HG02642 (cell line): ENCODE data around the gene WDR1.

Source experiments
- ATAC-seq: cut with Tn5 transposase; IDR thresholded peaks from one replicate; pipeline ENCODE4 v1.9.1; 2021; ENCODE audit warnings: mild to moderate bottlenecking; ENCODE audit not compliant: unreplicated experiment, poor library complexity

Gene WDR1

GRCh38 chr4:10051517-10052135 lies 65.0 kb downstream of the WDR1 start:
- ATAC-seq = no peak

GRCh38 chr4:10050721-10051120 lies 65.9 kb downstream of the WDR1 start:
- no peak for ATAC-seq

GRCh38 chr4:10050261-10050661 lies 66.3 kb downstream of the WDR1 start:
- no peak for ATAC-seq

DNA sequence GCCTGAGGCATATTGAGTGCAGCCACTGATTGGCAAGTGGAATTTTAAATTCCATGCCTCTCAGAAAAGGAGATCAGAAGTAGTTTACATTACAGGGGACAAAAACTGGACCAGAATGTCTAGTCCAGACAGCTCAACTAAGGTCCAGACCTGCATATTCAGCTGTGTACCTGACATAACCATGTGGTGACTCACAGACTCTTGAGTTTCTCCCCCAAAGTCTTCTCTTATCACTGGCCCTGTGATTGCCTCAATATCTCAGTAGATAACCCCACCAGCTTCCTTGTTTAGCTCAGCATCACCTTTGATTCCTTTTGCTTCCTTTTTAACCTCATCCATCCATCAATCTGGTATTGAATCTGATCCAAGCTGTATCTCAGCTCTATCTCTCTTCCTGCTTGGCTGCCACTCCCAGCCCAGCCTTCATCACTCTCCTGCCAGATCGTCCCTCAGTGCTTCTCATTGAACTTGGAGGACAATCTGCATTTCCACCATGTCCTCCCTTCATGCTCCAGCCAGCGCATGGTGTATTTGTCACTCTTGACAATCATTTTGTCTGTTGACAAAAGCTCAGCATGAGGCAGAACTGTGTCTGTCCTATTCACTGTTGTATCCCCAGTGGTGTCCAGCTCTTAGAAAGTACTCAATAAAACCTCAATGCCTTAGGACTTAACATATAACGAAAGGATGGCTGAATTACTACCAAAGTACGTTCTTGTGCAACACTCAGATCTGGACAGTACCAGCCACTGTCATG lies 67.5 kb downstream of the WDR1 start:
- no peak for ATAC-seq

GRCh38 chr4:10047967-10048366 lies 68.6 kb downstream of the WDR1 start:
- ATAC-seq = no peak

DNA sequence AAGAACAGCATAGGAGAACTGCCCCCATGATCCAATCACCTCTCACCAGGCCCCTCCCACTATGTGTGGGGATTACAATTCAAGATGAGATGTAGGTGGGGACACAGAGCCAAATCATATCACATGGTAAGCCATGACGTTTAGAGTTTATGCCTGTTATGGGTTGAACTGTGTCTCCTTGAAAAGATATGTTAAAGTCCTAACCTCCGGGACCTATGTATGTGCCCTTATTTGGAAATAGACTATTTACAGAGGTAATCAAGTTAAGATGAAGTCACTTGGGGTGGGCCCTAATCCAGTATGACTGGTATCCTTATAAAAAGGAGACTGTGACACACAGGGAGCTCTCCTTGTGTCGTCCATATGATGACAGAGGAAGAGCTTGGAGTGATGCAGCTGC lies 70.1 kb downstream of the WDR1 start:
- ATAC-seq = no peak

GRCh38 chr4:10045481-10045880 lies 71.1 kb downstream of the WDR1 start:
- ATAC-seq = no peak

DNA sequence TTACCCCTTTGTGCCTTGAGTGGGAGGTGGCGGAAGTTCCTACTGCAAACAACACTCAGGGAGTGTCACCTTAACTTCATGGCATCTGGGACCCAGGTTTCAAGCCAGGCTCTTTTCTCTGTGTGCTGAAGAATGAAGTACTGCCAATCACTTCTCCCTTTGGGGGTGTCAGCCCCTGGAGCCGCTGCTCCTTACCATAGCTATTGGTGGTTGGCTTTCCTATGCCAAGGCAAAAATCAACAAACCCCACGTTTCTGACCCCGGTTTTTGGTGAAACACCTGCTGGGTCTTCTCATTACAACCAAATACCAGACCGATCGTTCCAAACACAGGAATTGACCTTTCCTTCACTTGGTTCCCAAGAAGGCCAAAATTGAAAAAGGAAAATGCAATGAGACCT lies 75.6 kb downstream of the WDR1 start:
- no peak for ATAC-seq

DNA sequence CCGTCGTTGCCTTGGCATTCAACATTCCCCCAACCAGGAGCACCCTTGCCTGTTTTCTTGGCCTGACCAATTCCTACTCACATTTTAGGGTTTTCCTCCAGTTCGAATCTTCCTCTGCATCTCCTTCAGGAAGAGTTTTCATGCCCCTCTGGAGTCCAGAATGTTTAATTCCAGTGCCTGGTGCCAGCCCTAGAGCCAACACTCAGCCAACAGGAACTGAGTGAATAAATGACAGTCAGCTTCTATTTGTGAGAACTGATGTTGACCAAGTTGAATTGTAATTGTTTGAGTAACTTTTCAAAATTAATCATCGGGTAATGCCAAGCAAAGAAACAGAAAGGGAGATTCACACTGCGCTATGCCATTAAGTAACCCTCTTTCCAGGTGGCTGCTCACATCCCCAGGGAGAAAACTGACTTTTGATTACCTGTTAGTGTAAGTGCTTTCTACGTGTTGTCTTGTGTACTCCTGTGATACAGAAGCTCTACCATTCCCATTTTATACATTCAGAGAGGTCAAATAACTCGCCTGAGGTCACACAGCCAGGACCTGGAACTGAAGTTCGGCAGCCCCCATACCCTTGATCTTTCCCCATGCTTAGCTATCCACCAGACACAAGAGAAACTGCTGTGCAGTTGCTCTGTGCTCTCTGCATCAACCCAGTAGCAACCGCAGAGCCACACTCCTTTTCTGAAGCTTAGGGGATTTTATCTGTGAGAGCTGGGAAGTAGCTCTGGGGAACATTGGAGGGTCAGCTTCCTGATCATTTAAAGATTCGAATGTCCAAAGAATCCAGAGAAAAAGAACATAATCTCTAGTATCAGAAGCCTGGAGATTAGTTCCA lies 76.3 kb downstream of the WDR1 start:
- no peak for ATAC-seq

GRCh38 chr4:10036807-10037342 lies 79.7 kb downstream of the WDR1 start:
- ATAC-seq = no peak

- no peak for ATAC-seq
These were observed 81.5 kb downstream of the WDR1 start for GRCh38 chr4:10035130-10035529.

- ATAC-seq = no peak
These were observed 81.9 kb downstream of the WDR1 start for GRCh38 chr4:10034612-10035104.

DNA sequence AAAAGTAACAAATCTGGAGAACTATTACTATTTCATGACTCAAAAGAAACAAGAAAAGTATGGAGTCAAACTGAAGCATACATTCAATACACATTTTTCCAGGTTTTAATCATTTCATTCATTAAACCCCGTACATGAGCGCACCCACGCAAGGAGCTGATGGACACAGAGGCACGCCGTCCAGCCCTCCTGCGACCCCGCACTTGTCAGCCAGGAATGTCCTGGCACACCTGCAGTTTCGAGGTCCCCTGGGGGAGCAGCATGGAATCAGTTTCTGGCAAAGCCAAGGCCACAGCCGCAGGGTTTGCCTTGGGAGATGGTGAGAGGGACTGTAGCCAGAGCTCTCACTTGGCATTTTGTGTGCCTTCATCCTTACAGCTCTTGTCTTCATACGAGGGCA lies 82.5 kb downstream of the WDR1 start:
- no peak for ATAC-seq

DNA sequence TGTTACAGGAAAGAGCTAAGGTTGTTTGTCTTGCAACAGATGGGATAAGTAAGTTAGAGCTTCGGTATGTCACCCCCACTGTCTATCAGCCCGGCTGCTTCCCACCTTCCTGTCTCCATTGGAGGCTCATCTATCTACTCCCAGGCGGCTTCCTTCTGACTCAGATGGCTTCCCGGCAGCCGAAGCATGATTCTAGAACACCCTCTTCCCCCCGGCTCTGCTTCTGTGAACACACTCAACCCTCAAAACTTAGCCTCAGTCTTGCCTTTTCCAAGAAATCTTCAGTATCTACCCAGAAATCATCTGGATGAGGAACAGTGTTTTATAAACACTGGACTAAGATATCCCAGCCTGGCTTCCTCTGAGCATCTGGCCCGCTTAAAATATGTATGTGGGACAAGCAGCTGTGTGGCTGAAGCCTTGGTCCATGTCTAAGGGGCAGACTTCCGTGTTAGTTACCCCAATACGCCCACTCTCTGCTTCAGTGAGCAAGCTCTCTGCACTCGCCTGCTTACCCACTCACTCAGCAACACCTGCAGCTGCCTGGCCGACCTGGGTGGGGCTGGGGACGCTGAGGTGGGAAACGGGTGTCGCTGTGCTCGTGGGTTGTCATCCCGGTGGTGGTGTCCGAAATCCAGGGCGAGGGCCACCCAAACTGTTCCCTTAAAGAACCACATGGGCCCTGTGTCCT lies 83.3 kb downstream of the WDR1 start:
- peak; percentile 64 for ATAC-seq

DNA sequence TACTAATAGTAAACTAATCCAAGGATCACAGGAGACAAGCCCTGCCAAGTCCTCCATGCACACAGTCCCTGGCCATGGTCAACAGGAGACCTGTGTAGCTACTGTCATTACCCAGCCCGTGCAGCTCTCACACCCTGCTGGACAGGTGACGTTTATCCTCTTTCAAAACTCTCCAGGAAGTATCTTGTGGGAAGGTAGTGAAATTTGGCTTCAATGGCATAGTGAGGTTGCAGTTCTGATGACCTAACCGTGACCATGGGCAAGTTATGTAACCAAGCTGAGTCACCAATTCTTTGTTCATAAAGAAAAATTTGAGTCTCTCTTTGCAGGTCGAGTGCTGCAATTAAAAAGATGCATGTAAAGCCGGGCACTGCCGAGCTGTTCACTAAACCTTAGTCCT lies 84.0 kb downstream of the WDR1 start:
- ATAC-seq = no peak

DNA sequence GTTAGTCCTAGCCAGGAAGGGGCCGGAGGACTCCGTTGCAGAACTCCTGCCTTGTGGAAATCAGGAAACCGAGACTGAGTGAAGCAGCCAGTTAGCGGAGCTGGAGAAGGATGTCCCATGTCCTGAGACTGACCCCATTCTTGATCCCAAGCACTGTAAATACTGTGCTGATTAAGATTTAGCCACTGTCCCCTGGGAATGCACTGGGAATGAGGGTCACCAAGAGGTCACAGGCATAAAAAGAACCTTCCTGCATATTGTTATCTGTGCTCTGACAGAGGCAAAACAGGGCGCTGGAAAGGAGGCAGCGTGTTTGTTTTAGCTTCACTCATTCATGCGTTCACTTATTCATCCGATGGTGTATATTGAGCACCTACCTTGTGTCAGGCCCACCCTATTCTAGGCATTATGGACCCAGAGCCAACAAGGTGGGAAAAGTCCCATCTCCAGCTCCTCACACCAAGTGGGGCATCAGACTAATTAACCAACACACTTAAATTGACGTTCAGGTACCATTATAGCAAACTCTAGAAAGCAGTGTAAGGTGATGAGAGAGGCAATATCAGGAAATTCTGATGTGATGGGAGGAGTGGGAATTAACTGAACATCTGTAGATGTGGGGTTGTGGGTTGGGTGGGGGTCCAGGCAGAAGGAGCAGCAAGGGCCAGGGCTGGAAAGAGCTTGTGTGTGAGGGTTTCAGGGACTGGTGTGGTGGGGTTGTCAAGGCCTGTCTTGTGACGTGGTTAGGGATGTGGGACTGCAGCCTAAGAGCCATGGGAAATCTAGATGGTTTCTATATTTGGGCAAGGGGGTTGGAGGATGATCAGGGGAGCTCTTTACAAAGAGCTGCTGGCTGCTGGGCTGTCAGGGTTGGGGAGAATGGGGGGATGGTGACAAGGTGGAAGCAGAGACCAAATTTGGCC lies 84.7 kb downstream of the WDR1 start:
- ATAC-seq = no peak

GRCh38 chr4:10030972-10031667 lies 85.5 kb downstream of the WDR1 start:
- no peak for ATAC-seq

- ATAC-seq = no peak
These were observed 87.2 kb downstream of the WDR1 start for GRCh38 chr4:10029403-10029802.

GRCh38 chr4:10028910-10029309 lies 87.7 kb downstream of the WDR1 start:
- no peak for ATAC-seq
